ENCODE data around the gene USP44. TPM values are rescaled to one million over a fixed set of nuclear protein-coding genes. Genes with fewer than 3 reads are reported as not detected.

USP44 gene
- total RNA-seq, 4 donors from 2014 or later: 0.41 to 1.9 TPM; not detected in 2

DNA sequence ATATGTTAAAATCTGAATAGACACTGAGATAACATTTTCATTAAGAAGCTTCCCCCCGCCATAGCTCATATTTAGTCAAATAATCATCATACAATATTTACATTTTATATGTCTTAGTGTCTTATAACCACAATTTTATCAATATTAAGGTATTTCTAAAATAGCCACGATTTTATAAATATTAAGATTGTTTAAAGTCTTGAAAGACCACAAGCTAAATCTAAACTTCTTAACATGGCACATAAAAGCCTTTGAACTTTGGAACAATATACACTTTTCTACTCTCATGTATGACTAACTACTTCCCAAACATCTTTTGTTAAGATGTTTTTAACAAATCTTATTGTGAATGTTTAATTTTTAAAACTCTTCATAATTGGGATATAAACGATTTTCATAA lies 6.5 kb downstream of the USP44 start:
- TF ChIP-seq EP300 (IDR thresholded peaks at IDR 0.05; ENCODE audit: low read depth) (no peak), POLR2AphosphoS5 (IDR thresholded peaks at IDR 0.05) (no peak), POLR2A (IDR thresholded peaks at IDR 0.05) (no peak)
- H3K4me1 ChIP-seq: peaks cover 0 to 13% (median 9%) of the 10 kb centered on the region in 4 donors
- intact Hi-C loops (cut with DNase I; ENCODE audit: low total_unique reads) (no loop called here), in situ Hi-C loops (cut with MboI; ENCODE audit: low pct_ligation_motif_present in 1 of 4, low pct_unique_long_range_greater_than_20kb in 1 of 4, low sequenced_read_pairs in 3 of 4) (no loop called here)
- 52 to 53% methylated on average over 3 of the region's 3 CpGs for WGBS, 2 donors (ENCODE audit: low coverage in 1 of 2)
- DNase-seq: no peak
- H3K27me3 ChIP-seq: peaks cover 38% of the 10 kb centered on the region
- no peaks in the 10 kb centered on the region for H3K9me3 ChIP-seq
- H3K27ac ChIP-seq: no peak overlapping the region
- no peaks in the 10 kb centered on the region for H3K36me3 ChIP-seq
- H3K4me3 ChIP-seq: no peak overlapping the region

DNA sequence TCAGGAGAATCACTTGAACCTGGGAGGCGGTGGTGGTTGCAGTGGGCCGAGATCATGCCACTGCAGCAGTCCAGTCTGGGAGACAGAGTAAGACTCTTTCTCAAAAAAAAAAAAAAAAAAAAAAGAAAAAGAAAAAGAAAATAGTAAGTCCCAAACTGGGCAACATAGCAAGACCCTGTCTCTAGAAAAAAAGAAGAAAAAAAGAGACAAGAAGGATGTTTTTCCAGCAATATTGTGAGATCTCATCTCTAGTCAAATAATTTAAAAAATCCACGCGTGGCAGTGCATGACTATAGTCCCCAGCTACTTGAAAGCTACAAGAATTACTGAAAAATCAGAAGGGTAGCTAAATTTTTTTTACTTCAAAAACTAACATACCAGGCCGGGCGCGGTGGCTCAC lies 8.0 kb downstream of the USP44 start:
- no peak for DNase-seq
- Histone ChIP-seq H3K4me1 (peaks cover 0 to 6% (median 4%) of the 10 kb centered on the region in 4 donors), H3K27me3 (peaks cover 24% of the 10 kb centered on the region), H3K27ac (no peak overlapping the region), H3K9me3 (no peaks in the 10 kb centered on the region), H3K36me3 (no peaks in the 10 kb centered on the region), H3K4me3 (no peak overlapping the region)
- TF ChIP-seq POLR2AphosphoS5 (IDR thresholded peaks at IDR 0.05) (no peak), EP300 (IDR thresholded peaks at IDR 0.05; ENCODE audit: low read depth) (no peak), POLR2A (IDR thresholded peaks at IDR 0.05) (no peak)
- TF ChIP-seq, protein P1, sequence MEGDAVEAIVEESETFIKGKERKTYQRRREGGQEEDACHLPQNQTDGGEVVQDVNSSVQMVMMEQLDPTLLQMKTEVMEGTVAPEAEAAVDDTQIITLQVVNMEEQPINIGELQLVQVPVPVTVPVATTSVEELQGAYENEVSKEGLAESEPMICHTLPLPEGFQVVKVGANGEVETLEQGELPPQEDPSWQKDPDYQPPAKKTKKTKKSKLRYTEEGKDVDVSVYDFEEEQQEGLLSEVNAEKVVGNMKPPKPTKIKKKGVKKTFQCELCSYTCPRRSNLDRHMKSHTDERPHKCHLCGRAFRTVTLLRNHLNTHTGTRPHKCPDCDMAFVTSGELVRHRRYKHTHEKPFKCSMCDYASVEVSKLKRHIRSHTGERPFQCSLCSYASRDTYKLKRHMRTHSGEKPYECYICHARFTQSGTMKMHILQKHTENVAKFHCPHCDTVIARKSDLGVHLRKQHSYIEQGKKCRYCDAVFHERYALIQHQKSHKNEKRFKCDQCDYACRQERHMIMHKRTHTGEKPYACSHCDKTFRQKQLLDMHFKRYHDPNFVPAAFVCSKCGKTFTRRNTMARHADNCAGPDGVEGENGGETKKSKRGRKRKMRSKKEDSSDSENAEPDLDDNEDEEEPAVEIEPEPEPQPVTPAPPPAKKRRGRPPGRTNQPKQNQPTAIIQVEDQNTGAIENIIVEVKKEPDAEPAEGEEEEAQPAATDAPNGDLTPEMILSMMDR (IDR thresholded peaks at IDR 0.05): no peak
- intact Hi-C loops (cut with DNase I; ENCODE audit: low total_unique reads) (no loop called here), in situ Hi-C loops (cut with MboI; ENCODE audit: low pct_ligation_motif_present in 1 of 4, low pct_unique_long_range_greater_than_20kb in 1 of 4, low sequenced_read_pairs in 3 of 4) (no loop called here)
- WGBS, 2 donors (ENCODE audit: low coverage in 1 of 2): 96 to 97% methylated on average over 7 of the region's 7 CpGs

DNA sequence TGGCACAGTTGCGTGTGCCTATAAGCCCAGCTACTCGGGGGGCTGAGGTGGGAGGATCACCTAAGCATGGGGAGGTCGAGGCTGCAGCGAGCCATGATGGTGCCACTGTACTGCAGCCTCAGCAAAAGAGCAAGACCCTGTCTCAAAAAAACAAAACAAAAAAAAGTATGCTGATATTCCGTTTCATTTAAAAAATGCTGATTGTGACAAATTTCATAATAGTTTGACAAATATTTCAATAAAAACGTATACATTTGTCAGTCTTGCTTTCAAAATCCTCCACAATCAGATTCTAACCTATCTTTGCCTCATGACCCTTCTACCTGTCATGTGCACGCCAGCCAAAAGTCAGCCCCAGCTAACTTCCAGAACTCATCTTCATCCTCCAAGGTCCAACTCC lies 9.8 kb downstream of the USP44 start:
- intact Hi-C loops (cut with DNase I; ENCODE audit: low total_unique reads) (no loop called here), in situ Hi-C loops (cut with MboI; ENCODE audit: low pct_ligation_motif_present in 1 of 4, low pct_unique_long_range_greater_than_20kb in 1 of 4, low sequenced_read_pairs in 3 of 4) (no loop called here)
- TF ChIP-seq, protein P1 (IDR thresholded peaks at IDR 0.05): no peak
- no peak for TF ChIP-seq EP300 (IDR thresholded peaks at IDR 0.05; ENCODE audit: low read depth)
- TF ChIP-seq POLR2A (IDR thresholded peaks at IDR 0.05): no peak
- TF ChIP-seq POLR2AphosphoS5 (IDR thresholded peaks at IDR 0.05): no peak
- WGBS, 2 donors (ENCODE audit: low coverage in 1 of 2): 90 to 93% methylated on average over 3 to 7 of the region's 7 CpGs
- DNase-seq: no peak
- H3K9me3 ChIP-seq: no peaks in the 10 kb centered on the region
- H3K36me3 ChIP-seq: no peaks in the 10 kb centered on the region
- peaks cover 7% of the 10 kb centered on the region for H3K27me3 ChIP-seq
- no peak overlapping the region for H3K27ac ChIP-seq
- no peaks in the 10 kb centered on the region for H3K4me1 ChIP-seq
- no peak overlapping the region for H3K4me3 ChIP-seq

DNA sequence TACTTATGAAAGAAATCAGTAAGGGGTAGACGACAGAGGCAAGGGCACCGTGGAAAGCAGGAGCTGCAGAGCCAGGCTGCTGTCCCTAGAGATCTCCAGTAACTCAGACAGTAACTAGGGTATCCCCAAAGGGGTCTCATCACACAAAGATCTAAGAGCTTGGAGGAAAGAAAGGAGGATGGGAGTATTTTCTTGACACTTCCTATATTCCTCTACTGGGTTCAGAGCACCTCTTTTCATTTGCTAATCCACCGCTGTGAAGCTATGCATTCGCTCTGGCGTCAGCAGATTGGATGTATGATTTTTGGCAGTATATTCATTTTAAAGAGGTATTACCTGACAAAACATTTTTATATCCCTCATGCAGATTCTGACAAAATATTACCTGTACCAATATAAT lies 12.6 kb downstream of the USP44 start:
- Histone ChIP-seq H3K27me3 (no peaks in the 10 kb centered on the region), H3K9me3 (no peaks in the 10 kb centered on the region), H3K27ac (no peak overlapping the region), H3K36me3 (no peaks in the 10 kb centered on the region), H3K4me1 (peaks cover 0 to 18% (median 0%) of the 10 kb centered on the region in 4 donors), H3K4me3 (no peak overlapping the region)
- TF ChIP-seq, protein P1 (IDR thresholded peaks at IDR 0.05): no peak
- no peak for TF ChIP-seq EP300 (IDR thresholded peaks at IDR 0.05; ENCODE audit: low read depth)
- no peak for TF ChIP-seq POLR2A (IDR thresholded peaks at IDR 0.05)
- TF ChIP-seq POLR2AphosphoS5 (IDR thresholded peaks at IDR 0.05): no peak
- in situ Hi-C loops (cut with MboI; ENCODE audit: low pct_ligation_motif_present in 1 of 4, low pct_unique_long_range_greater_than_20kb in 1 of 4, low sequenced_read_pairs in 3 of 4): loop anchor here (10.0 kb wide), 2 partner anchors 414 to 424 kb away; no protein-coding TSS in a partner anchor
- 69 to 73% methylated on average over 5 of the region's 5 CpGs for WGBS, 2 donors (ENCODE audit: low coverage in 1 of 2)
- DNase-seq: no peak
- intact Hi-C loops (cut with DNase I; ENCODE audit: low total_unique reads): loop anchor here (5.0 to 10.0 kb wide), 2 partner anchors 424 to 461 kb away; no protein-coding TSS in a partner anchor

DNA sequence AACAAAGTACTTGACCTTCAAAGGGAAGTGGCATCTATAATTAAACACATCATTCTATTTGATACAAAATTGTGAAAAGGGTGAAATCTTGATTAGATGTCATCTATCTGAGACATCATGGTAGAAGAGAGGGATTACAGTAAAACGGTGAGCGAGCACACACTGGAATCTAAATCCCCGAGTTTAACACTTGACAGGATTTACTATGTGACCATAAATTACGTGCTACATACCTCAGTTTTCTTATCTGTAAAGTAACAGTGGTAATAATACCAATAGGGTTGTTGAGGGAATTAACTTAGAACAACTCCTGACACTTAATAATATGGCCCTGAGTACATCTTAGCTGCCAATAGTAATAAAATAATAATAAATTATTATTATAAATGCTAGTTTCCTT lies 13.3 kb downstream of the USP44 start:
- in situ Hi-C loops (cut with MboI; ENCODE audit: low pct_ligation_motif_present in 1 of 4, low pct_unique_long_range_greater_than_20kb in 1 of 4, low sequenced_read_pairs in 3 of 4): loop anchor here (10.0 kb wide), 2 partner anchors 413 to 423 kb away; no protein-coding TSS in a partner anchor
- Histone ChIP-seq H3K27me3 (no peaks in the 10 kb centered on the region), H3K4me3 (no peak overlapping the region), H3K36me3 (no peaks in the 10 kb centered on the region), H3K27ac (no peak overlapping the region), H3K4me1 (peaks cover 0 to 18% (median 0%) of the 10 kb centered on the region in 4 donors), H3K9me3 (no peaks in the 10 kb centered on the region)
- TF ChIP-seq POLR2A (IDR thresholded peaks at IDR 0.05): no peak
- TF ChIP-seq EP300 (IDR thresholded peaks at IDR 0.05; ENCODE audit: low read depth): no peak
- TF ChIP-seq POLR2AphosphoS5 (IDR thresholded peaks at IDR 0.05): no peak
- TF ChIP-seq, protein P1 (IDR thresholded peaks at IDR 0.05): no peak
- DNase-seq: no peak
- 57 to 75% methylated on average over 4 of the region's 4 CpGs for WGBS, 2 donors (ENCODE audit: low coverage in 1 of 2)
- intact Hi-C loops (cut with DNase I; ENCODE audit: low total_unique reads): loop anchor here (5.0 to 10.0 kb wide), 2 partner anchors 423 to 461 kb away; no protein-coding TSS in a partner anchor

Data from transverse colon (tissue), 4 donors.